ENCODE measurements around the gene PAGE4. TPM values are rescaled to one million over a fixed set of nuclear protein-coding genes. Genes with fewer than 3 reads are reported as not detected.

PAGE4 gene
- total and polyA plus RNA-seq, 2 of the 13 experiments (the other 11 are each of a cell fraction or from before 2014, with no cell fraction given) = 1.1 TPM; not detected in 1

DNA sequence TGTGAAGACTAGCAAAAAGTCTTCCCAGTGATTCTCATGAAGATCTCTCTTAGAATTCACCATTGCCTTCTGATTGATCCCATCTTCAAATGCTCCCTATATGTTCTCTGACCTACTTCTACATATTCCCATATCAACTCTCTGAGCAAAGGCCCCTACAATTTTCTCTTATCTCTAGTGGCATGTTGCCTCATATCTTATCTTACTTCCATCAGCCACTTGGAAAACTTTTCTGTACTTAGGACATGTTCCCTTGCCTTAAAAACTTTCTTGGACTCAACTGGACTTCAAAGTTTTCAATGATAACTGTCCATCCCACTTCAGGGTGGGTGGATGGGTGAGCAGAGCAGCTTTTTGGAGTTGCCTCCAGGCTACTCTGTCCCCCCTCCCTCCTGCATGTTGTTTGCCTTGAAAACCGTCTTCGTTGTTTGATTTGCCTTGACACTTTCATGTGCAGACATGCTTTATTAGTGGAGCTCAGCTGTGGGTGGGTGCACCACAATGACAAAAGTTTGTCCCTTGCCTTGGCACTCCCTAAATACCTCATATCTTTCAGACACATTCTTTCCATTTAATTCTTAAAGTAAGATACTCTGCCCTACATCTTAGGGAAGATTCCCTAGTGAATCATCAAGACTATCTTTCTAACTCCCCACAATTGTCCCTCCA, 31.9 kb downstream of the PAGE4 start (continued):
- no peak for TF ChIP-seq SOX6 (IDR thresholded peaks at IDR 0.05)
- 0 out of 2 replicates have a peak, but pooled peaks have one; percentile 21 for TF ChIP-seq SOX6 (CRISPR knock-in tag; IDR thresholded peaks at IDR 0.05)
- TF ChIP-seq, protein P1, sequence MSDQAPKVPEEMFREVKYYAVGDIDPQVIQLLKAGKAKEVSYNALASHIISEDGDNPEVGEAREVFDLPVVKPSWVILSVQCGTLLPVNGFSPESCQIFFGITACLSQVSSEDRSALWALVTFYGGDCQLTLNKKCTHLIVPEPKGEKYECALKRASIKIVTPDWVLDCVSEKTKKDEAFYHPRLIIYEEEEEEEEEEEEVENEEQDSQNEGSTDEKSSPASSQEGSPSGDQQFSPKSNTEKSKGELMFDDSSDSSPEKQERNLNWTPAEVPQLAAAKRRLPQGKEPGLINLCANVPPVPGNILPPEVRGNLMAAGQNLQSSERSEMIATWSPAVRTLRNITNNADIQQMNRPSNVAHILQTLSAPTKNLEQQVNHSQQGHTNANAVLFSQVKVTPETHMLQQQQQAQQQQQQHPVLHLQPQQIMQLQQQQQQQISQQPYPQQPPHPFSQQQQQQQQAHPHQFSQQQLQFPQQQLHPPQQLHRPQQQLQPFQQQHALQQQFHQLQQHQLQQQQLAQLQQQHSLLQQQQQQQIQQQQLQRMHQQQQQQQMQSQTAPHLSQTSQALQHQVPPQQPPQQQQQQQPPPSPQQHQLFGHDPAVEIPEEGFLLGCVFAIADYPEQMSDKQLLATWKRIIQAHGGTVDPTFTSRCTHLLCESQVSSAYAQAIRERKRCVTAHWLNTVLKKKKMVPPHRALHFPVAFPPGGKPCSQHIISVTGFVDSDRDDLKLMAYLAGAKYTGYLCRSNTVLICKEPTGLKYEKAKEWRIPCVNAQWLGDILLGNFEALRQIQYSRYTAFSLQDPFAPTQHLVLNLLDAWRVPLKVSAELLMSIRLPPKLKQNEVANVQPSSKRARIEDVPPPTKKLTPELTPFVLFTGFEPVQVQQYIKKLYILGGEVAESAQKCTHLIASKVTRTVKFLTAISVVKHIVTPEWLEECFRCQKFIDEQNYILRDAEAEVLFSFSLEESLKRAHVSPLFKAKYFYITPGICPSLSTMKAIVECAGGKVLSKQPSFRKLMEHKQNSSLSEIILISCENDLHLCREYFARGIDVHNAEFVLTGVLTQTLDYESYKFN (CRISPR knock-in tag; conservative IDR thresholded peaks at IDR 0.05) = 0 out of 2 replicates have a peak, but pooled peaks have one; percentile 27
- no peak for TF ChIP-seq EED (CRISPR knock-in tag; IDR thresholded peaks at IDR 0.05)

DNA sequence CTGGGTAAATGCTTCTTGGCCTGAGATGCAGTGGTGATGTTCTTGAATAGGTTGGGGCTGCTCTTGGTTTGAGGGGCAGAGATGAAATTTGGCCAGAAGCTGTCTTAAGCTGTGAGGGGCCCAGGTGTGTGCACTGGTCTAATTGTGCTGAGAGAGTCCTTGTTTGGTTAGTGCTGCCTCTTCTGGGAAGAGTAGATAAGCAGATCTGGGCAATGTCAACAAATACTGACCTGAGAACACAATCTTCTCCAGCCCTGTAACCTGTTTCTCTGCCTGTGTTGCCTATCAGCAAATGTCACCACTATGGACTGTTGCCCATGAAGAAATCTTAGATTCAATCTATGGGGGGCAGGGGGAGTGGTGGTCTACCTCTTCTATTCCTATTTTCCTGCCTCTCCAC, 33.0 kb downstream of the PAGE4 start:
- no peaks in the 10 kb centered on the region for H3K36me3 ChIP-seq (replicated peaks in 1 of 2; ENCODE audit: control insufficient read depth in 1 of 2, insufficient read depth in 2 of 2, low read length in 2 of 2)
- intact Hi-C loops (cut with micrococcal nuclease; ENCODE audit: unreplicated experiment) = no loop called here
- H3K4me3 ChIP-seq (replicated peaks in 1 of 3; ENCODE audit: insufficient read depth in 1 of 3, low read depth in 2 of 3, low read length in 3 of 3) = no peak overlapping the region
- H3K4me2 ChIP-seq (ENCODE audit: low read depth, low read length) = peak overlapping the region; percentile 60
- peak overlapping the region; percentile 65 for H3K27ac ChIP-seq (ENCODE audit: extremely low read length, insufficient read depth, low read length)
- POLR2A ChIA-PET = interaction anchor here (1.4 to 2.1 kb wide), 3 partner anchors 15 to 20 kb away, joined by 4 to 6 read pairs (median 5); partner anchors contain the start of gene USP27X
- 0 out of 2 replicates have a peak overlapping the region, but pooled peaks have one; percentile 8 for H3K9ac ChIP-seq (ENCODE audit: insufficient read depth, low read depth, low read length)
- FAIRE-seq (peak; percentile 73), ATAC-seq (peak; percentile 76), DNase-seq (ENCODE audit: low spot score) (peak; percentile 59)
- no peaks in the 10 kb centered on the region for H3K79me2 ChIP-seq (ENCODE audit: insufficient read depth, low read length)
- H2AFZ ChIP-seq (ENCODE audit: low read length) = no peak overlapping the region
- in situ Hi-C loops (cut with HindIII; ENCODE audit: extremely low pct_ligation_motif_present, low pct_unique_long_range_greater_than_20kb) = no loop called here
- H3K9me3 ChIP-seq (ENCODE audit: low read length) = no peaks in the 10 kb centered on the region
- CTCF ChIA-PET (ENCODE audit: low intra/inter-chr PET ratio, low total read pairs) = no interaction called here
- BruUV-seq (replicated peaks) = no TSS peak
- H3K4me1 ChIP-seq (ENCODE audit: insufficient read depth, low read length) = peaks cover 57% of the 10 kb centered on the region
- no peaks in the 10 kb centered on the region for H4K20me1 ChIP-seq (ENCODE audit: insufficient read depth, low read length)
- H3K27me3 ChIP-seq (ENCODE audit: control insufficient read depth in 1 of 2, insufficient read depth in 2 of 2, low read length in 2 of 2) = no peaks in the 10 kb centered on the region
- TF ChIP-seq, protein P1 (CRISPR knock-in tag; conservative IDR thresholded peaks at IDR 0.05) = peak; percentile 63; the same call in 1 of the 2 replicates
- TF ChIP-seq, protein P2, sequence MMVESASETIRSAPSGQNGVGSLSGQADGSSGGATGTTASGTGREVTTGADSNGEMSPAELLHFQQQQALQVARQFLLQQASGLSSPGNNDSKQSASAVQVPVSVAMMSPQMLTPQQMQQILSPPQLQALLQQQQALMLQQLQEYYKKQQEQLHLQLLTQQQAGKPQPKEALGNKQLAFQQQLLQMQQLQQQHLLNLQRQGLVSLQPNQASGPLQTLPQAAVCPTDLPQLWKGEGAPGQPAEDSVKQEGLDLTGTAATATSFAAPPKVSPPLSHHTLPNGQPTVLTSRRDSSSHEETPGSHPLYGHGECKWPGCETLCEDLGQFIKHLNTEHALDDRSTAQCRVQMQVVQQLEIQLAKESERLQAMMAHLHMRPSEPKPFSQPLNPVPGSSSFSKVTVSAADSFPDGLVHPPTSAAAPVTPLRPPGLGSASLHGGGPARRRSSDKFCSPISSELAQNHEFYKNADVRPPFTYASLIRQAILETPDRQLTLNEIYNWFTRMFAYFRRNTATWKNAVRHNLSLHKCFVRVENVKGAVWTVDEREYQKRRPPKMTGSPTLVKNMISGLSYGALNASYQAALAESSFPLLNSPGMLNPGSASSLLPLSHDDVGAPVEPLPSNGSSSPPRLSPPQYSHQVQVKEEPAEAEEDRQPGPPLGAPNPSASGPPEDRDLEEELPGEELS (CRISPR knock-in tag; IDR thresholded peaks at IDR 0.05) = peak; percentile 79
- peak; percentile 41; the same call in 1 of the 2 replicates for TF ChIP-seq HDAC2 (CRISPR knock-in tag; IDR thresholded peaks at IDR 0.05)
- peak; percentile 31; the same call in 1 of the 2 replicates for TF ChIP-seq ZNF331 (CRISPR knock-in tag; IDR thresholded peaks at IDR 0.05)
- TF ChIP-seq MED1 (CRISPR knock-in tag; IDR thresholded peaks at IDR 0.05) = peak; percentile 76
- peak; percentile 54 for TF ChIP-seq ISL2 (CRISPR knock-in tag; IDR thresholded peaks at IDR 0.05)
- no peak for TF ChIP-seq SOX6 (IDR thresholded peaks at IDR 0.05)
- TF ChIP-seq SOX6 (CRISPR knock-in tag; IDR thresholded peaks at IDR 0.05) = peak; percentile 63
- peak; percentile 82 for TF ChIP-seq TBX2 (CRISPR knock-in tag; IDR thresholded peaks at IDR 0.05; ENCODE audit: borderline replicate concordance)
- TF ChIP-seq, protein P3, sequence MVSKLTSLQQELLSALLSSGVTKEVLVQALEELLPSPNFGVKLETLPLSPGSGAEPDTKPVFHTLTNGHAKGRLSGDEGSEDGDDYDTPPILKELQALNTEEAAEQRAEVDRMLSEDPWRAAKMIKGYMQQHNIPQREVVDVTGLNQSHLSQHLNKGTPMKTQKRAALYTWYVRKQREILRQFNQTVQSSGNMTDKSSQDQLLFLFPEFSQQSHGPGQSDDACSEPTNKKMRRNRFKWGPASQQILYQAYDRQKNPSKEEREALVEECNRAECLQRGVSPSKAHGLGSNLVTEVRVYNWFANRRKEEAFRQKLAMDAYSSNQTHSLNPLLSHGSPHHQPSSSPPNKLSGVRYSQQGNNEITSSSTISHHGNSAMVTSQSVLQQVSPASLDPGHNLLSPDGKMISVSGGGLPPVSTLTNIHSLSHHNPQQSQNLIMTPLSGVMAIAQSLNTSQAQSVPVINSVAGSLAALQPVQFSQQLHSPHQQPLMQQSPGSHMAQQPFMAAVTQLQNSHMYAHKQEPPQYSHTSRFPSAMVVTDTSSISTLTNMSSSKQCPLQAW (CRISPR knock-in tag; IDR thresholded peaks at IDR 0.05) = no peak
